WTC11 (cell line): ENCODE measurements around the gene CRADD. TPM values are rescaled to one million over a fixed set of nuclear protein-coding genes. Genes with fewer than 3 reads are reported as not detected.

Experiments
- ATAC-seq: fragments of 200-7000 bp; cut with Tn5 transposase; 2 replicates; pipeline ENCODE4 v1.10.0; 2021; ENCODE audit warnings: mild to moderate bottlenecking, moderate library complexity
- CTCF ChIA-PET: fragments of 300-600 bp; sonication (Branson Sonifier 250); formaldehyde crosslinking; loops from one replicate; lab custom pipeline; 2021; ENCODE audit warnings: antibody characterized with exemption; lab: Charles Lee
- POLR2A ChIA-PET: fragments of 350-600 bp; sonication (Branson Sonifier 250); formaldehyde crosslinking; loops from one replicate; lab custom pipeline; 2021; ENCODE audit warnings: antibody characterized with exemption; lab: Charles Lee
- DNase-seq: peaks from one replicate; pipeline ENCODE4 v3.0.0; 2021; ENCODE audit warnings: low spot score
- H3K27ac Mint-ChIP-seq: 2 replicates; pipeline ENCODE4 v1.8.0; 2021; ENCODE audit warnings: mixed read lengths
- H3K27me3 Mint-ChIP-seq: 2 replicates; pipeline ENCODE4 v1.8.0; 2021; ENCODE audit warnings: low read depth, mild to moderate bottlenecking, moderate library complexity, mixed read lengths
- H3K36me3 Mint-ChIP-seq: 2 replicates; pipeline ENCODE4 v1.8.0; 2021; ENCODE audit warnings: mixed read lengths
- H3K4me1 Mint-ChIP-seq: 2 replicates; pipeline ENCODE4 v1.8.0; 2022; ENCODE audit warnings: mixed read lengths
- H3K4me3 Mint-ChIP-seq: 2 replicates; pipeline ENCODE4 v1.8.0; 2021; ENCODE audit warnings: mild to moderate bottlenecking, moderate library complexity, mixed read lengths
- H3K9me3 Mint-ChIP-seq: 2 replicates; pipeline ENCODE4 v1.8.0; 2021; ENCODE audit warnings: mixed read lengths
- AR ChIP-seq: fragments of 250-450 bp; sonication (Bioruptor Pico); IDR thresholded peaks from 2 replicates; pipeline ENCODE4 v1.9.0; 2021; ENCODE audit warnings: mild to moderate bottlenecking
- CREM ChIP-seq: sonication (generic); formaldehyde crosslinking; IDR thresholded peaks from 2 replicates; pipeline ENCODE4 v1.8.1; 2022; ENCODE audit warnings: mild to moderate bottlenecking, missing genetic modification reagents, moderate library complexity
- ETV6 ChIP-seq: sonication (generic); formaldehyde crosslinking; IDR thresholded peaks from 2 replicates; pipeline ENCODE4 v1.8.1; 2022; ENCODE audit warnings: mild to moderate bottlenecking, missing genetic modification reagents
- FOXP4 ChIP-seq: sonication (generic); formaldehyde crosslinking; IDR thresholded peaks from 2 replicates; pipeline ENCODE4 v1.8.0; 2022; ENCODE audit warnings: mild to moderate bottlenecking, missing genetic modification reagents
- IRF1 ChIP-seq: sonication (generic); formaldehyde crosslinking; IDR thresholded peaks from 2 replicates; pipeline ENCODE4 v1.8.0; 2023; ENCODE audit warnings: missing genetic modification reagents
- MXD4 ChIP-seq: fragments of 250-450 bp; sonication (Bioruptor Pico); IDR thresholded peaks from 2 replicates; pipeline ENCODE4 v1.8.0; 2021; ENCODE audit warnings: mild to moderate bottlenecking, moderate library complexity, borderline replicate concordance
- NFE2L1 ChIP-seq: sonication (generic); formaldehyde crosslinking; IDR thresholded peaks from 2 replicates; pipeline ENCODE4 v1.8.1; 2023; ENCODE audit warnings: missing genetic modification reagents
- NFYB ChIP-seq: sonication (generic); formaldehyde crosslinking; conservative IDR thresholded peaks from 2 replicates; pipeline ENCODE4 v1.8.0; 2022; ENCODE audit warnings: low read depth, missing genetic modification reagents
- OVOL2 ChIP-seq: fragments of 250-450 bp; sonication (Bioruptor Pico); IDR thresholded peaks from 2 replicates; pipeline ENCODE4 v1.9.0; 2021; ENCODE audit warnings: mild to moderate bottlenecking, borderline replicate concordance
- SMAD4 ChIP-seq: sonication (generic); formaldehyde crosslinking; IDR thresholded peaks from 2 replicates; pipeline ENCODE4 v1.8.0; 2022; ENCODE audit warnings: mild to moderate bottlenecking, missing genetic modification reagents
- ZNF281 ChIP-seq: sonication (generic); formaldehyde crosslinking; IDR thresholded peaks from 2 replicates; pipeline ENCODE4 v1.8.0; 2023; ENCODE audit warnings: mild to moderate bottlenecking, missing genetic modification reagents
- ZNF423 ChIP-seq: fragments of 250-450 bp; sonication (Bioruptor Pico); IDR thresholded peaks from 2 replicates; pipeline ENCODE4 v2.1.2; 2022; ENCODE audit warnings: mild to moderate bottlenecking, moderate library complexity
- total RNA-seq: library from RNA; stranded (reverse); gene quantifications from 3 replicates; pipeline ENCODE4 v1.2.3, GENCODE V29; 2021
- TF ChIP-seq, protein P1 (sequence below): sonication (generic); formaldehyde crosslinking; IDR thresholded peaks from 2 replicates; pipeline ENCODE4 v1.8.0; 2022; ENCODE audit warnings: missing genetic modification reagents
- TF ChIP-seq, protein P2 (sequence below): sonication (generic); formaldehyde crosslinking; conservative IDR thresholded peaks from 2 replicates; pipeline ENCODE4 v1.8.1; 2023; ENCODE audit warnings: mild to moderate bottlenecking, low read depth, missing genetic modification reagents, moderate library complexity
- TF ChIP-seq, protein P3 (sequence below): sonication (generic); formaldehyde crosslinking; IDR thresholded peaks from 2 replicates; pipeline ENCODE4 v1.8.1; 2023; ENCODE audit warnings: mild to moderate bottlenecking, missing genetic modification reagents

CRADD gene
- total RNA-seq, 1 experiment from 2014 or later, result 11.6 TPM

GRCh38 chr12:93642751-93643150 is 34.4 kb upstream of the CRADD start (continued):
- no peak for TF ChIP-seq FOXP4
- TF ChIP-seq, protein P1, sequence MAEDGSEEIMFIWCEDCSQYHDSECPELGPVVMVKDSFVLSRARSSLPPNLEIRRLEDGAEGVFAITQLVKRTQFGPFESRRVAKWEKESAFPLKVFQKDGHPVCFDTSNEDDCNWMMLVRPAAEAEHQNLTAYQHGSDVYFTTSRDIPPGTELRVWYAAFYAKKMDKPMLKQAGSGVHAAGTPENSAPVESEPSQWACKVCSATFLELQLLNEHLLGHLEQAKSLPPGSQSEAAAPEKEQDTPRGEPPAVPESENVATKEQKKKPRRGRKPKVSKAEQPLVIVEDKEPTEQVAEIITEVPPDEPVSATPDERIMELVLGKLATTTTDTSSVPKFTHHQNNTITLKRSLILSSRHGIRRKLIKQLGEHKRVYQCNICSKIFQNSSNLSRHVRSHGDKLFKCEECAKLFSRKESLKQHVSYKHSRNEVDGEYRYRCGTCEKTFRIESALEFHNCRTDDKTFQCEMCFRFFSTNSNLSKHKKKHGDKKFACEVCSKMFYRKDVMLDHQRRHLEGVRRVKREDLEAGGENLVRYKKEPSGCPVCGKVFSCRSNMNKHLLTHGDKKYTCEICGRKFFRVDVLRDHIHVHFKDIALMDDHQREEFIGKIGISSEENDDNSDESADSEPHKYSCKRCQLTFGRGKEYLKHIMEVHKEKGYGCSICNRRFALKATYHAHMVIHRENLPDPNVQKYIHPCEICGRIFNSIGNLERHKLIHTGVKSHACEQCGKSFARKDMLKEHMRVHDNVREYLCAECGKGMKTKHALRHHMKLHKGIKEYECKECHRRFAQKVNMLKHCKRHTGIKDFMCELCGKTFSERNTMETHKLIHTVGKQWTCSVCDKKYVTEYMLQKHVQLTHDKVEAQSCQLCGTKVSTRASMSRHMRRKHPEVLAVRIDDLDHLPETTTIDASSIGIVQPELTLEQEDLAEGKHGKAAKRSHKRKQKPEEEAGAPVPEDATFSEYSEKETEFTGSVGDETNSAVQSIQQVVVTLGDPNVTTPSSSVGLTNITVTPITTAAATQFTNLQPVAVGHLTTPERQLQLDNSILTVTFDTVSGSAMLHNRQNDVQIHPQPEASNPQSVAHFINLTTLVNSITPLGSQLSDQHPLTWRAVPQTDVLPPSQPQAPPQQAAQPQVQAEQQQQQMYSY (CRISPR knock-in tag), result no peak

- Mint-ChIP-seq H3K27me3 (no peaks in the 10 kb centered on the region), H3K4me1 (peaks cover 4% of the 10 kb centered on the region; the same call in 1 of the 2 replicates), H3K9me3 (peaks cover 24% of the 10 kb centered on the region), H3K36me3 (no peaks in the 10 kb centered on the region), H3K4me3 (no peak overlapping the region), H3K27ac (peak overlapping the region; percentile 33; the same call in 1 of the 2 replicates)
- no peak for ATAC-seq
- DNase-seq, result no peak
- ChIA-PET POLR2A (no interaction called here), CTCF (interaction anchor here (1.7 kb wide), 1 partner anchor 430 kb away, joined by 6 read pairs; no protein-coding TSS in a partner anchor)
- TF ChIP-seq NFYB (CRISPR knock-in tag), result no peak
- no peak for TF ChIP-seq ETV6
- TF ChIP-seq CREM (CRISPR knock-in tag), result no peak
- TF ChIP-seq MXD4 (CRISPR knock-in tag), result no peak
- TF ChIP-seq, protein P2, sequence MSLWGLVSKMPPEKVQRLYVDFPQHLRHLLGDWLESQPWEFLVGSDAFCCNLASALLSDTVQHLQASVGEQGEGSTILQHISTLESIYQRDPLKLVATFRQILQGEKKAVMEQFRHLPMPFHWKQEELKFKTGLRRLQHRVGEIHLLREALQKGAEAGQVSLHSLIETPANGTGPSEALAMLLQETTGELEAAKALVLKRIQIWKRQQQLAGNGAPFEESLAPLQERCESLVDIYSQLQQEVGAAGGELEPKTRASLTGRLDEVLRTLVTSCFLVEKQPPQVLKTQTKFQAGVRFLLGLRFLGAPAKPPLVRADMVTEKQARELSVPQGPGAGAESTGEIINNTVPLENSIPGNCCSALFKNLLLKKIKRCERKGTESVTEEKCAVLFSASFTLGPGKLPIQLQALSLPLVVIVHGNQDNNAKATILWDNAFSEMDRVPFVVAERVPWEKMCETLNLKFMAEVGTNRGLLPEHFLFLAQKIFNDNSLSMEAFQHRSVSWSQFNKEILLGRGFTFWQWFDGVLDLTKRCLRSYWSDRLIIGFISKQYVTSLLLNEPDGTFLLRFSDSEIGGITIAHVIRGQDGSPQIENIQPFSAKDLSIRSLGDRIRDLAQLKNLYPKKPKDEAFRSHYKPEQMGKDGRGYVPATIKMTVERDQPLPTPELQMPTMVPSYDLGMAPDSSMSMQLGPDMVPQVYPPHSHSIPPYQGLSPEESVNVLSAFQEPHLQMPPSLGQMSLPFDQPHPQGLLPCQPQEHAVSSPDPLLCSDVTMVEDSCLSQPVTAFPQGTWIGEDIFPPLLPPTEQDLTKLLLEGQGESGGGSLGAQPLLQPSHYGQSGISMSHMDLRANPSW (CRISPR knock-in tag), result no peak
- no peak for TF ChIP-seq NFE2L1 (CRISPR knock-in tag)
- no peak for TF ChIP-seq SMAD4 (CRISPR knock-in tag)
- TF ChIP-seq ZNF281 (CRISPR knock-in tag), result no peak
- no peak for TF ChIP-seq IRF1 (CRISPR knock-in tag)
- TF ChIP-seq, protein P3, sequence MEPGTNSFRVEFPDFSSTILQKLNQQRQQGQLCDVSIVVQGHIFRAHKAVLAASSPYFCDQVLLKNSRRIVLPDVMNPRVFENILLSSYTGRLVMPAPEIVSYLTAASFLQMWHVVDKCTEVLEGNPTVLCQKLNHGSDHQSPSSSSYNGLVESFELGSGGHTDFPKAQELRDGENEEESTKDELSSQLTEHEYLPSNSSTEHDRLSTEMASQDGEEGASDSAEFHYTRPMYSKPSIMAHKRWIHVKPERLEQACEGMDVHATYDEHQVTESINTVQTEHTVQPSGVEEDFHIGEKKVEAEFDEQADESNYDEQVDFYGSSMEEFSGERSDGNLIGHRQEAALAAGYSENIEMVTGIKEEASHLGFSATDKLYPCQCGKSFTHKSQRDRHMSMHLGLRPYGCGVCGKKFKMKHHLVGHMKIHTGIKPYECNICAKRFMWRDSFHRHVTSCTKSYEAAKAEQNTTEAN (CRISPR knock-in tag), result no peak
- no peak for TF ChIP-seq ZNF423 (CRISPR knock-in tag)
- no peak for TF ChIP-seq OVOL2 (CRISPR knock-in tag)
- no peak for TF ChIP-seq FOXP4
- TF ChIP-seq AR (CRISPR knock-in tag), result no peak
Measured at GRCh38 chr12:93645702-93646101, 31.5 kb upstream of the CRADD start.
